ENCODE measurements around the gene HOXD8.

Gene HOXD8

DNA sequence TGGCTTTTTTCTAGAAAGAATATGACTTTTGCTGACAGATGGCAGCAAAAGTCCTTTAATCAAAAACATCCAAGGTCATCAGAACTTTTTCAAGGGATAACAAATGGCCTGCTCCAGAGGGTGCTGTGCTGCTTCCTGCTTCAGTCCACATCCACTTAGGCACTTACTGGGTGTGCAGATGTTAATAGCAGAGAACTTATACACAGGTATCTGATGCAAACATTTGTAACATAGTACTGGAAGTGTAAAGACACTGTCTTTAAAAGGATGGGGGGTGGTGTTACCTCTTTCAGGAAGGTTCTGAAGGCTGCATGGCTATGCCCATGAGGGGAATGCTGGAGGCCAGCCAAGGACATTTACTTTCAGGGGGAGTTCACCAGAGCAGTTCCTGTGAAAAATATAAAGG lies 5.5 kb downstream of the HOXD8 start:
- peak; percentile 74 for DNase-seq (ENCODE audit: low read depth)
- H3K4me3 ChIP-seq (ENCODE audit: low read length): peak overlapping the region; percentile 80
- TF ChIP-seq, protein P1, sequence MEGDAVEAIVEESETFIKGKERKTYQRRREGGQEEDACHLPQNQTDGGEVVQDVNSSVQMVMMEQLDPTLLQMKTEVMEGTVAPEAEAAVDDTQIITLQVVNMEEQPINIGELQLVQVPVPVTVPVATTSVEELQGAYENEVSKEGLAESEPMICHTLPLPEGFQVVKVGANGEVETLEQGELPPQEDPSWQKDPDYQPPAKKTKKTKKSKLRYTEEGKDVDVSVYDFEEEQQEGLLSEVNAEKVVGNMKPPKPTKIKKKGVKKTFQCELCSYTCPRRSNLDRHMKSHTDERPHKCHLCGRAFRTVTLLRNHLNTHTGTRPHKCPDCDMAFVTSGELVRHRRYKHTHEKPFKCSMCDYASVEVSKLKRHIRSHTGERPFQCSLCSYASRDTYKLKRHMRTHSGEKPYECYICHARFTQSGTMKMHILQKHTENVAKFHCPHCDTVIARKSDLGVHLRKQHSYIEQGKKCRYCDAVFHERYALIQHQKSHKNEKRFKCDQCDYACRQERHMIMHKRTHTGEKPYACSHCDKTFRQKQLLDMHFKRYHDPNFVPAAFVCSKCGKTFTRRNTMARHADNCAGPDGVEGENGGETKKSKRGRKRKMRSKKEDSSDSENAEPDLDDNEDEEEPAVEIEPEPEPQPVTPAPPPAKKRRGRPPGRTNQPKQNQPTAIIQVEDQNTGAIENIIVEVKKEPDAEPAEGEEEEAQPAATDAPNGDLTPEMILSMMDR (conservative IDR thresholded peaks at IDR 0.05; ENCODE audit: low read length): peak; percentile 36; the same call in 1 of the 2 replicates

DNA sequence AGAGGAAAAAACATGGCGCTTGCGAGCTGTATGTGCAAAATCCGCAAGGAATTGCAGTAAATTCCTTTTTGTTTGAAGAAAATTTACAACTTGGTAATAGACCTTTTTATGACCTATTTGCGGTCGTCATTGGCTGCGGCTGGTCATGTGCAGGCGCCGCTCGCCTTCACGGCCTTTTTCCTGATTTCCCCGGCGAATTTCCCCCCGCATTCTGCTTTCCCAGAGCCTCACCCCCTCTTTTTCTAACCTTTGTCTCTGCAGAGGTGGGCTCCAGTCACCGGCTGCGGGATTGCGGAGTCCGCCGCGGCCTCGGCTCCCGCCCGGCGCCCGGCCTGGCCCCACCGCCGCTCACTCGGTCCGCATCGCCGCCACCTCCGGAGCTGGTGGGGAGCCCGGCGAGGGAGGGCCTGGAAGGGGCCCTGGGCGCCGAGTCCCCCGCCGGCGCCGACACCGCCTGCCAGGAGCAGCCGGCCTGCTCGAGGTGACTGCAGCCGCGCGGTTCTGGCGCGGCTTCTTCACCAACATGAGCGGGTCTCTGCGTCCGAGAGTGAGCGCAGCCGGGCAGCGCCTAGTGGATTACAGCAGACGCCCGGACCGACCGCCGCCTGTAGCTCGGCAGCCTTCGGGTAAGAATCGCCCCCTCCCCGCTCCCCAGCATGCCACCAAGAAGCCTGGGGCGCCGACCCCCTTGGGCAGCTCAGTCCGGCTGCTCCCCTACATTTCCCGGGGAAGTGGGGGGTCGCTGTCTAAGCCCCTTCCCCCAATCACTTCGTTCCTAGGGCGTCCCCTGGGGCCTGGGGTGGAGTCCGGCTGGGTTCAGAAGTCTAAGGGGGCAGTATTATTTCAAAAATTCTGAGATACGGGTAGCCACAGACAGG lies 7.1 kb downstream of the HOXD8 start:
- H3K4me3 ChIP-seq (ENCODE audit: low read length): peak overlapping the region; percentile 80
- TF ChIP-seq, protein P1 (conservative IDR thresholded peaks at IDR 0.05; ENCODE audit: low read length): no peak
- peak; percentile 85 for DNase-seq (ENCODE audit: low read depth)

DNA sequence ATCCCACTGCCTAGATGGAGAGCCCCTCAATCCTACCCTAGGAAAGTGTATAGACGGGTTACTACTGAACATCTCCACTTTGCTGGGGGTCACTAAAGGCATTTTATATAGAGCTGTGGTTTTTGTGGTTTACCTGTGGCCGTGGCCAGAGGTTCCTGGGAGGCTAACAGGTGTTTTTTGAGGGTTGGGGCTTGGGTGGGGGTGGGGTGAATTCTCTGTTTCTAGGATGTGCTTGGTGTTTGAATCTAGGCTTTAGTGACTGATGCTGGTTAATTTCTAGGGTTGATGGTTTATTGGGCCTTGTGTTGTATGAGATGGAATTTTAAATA lies 7.7 kb downstream of the HOXD8 start:
- H3K4me3 ChIP-seq (ENCODE audit: low read length): peak overlapping the region; percentile 80
- no peak for DNase-seq (ENCODE audit: low read depth)

DNA sequence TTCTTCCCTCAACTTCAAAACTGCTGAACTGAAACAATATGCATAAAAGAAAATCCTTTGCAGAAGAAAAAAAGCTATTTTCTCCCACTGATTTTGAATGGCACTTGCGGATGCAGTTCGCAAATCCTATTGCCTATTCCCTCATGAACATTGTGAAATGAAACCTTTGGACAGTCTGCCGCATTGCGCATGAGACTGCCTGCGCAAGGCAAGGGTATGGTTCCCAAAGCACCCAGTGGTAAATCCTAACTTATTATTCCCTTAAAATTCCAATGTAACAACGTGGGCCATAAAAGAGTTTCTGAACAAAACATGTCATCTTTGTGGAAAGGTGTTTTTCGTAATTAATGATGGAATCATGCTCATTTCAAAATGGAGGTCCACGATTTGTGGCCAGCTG lies 8.4 kb downstream of the HOXD8 start:
- peak; percentile 58 for DNase-seq (ENCODE audit: low read depth)
- peak overlapping the region; percentile 80 for H3K4me3 ChIP-seq (ENCODE audit: low read length)
- TF ChIP-seq, protein P1 (conservative IDR thresholded peaks at IDR 0.05; ENCODE audit: low read length): no peak

More for the DNA sequence above, 7.7 kb downstream of the HOXD8 start:
- TF ChIP-seq, protein P1 (conservative IDR thresholded peaks at IDR 0.05; ENCODE audit: low read length): no peak

DNA sequence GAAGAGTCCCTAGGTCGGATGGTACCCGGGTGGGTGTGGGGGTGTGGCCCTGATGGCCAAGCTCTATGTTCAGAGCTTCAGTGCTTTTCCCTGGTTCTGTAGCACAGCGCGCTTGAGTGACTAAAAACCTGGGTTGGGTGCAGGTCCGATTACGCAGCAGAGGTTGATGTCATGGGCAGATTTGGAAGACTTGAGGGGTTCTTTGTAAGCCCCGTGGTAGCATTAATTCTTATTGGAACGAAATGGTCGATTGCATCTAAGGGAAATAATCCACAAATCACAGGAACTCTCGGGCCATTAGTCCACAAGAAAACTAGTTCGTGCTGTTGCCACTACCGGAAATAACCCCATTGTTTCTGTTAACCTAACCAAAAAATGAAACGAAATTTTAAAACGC lies 9.0 kb downstream of the HOXD8 start:
- TF ChIP-seq, protein P1 (conservative IDR thresholded peaks at IDR 0.05; ENCODE audit: low read length): no peak
- peak overlapping the region; percentile 80 for H3K4me3 ChIP-seq (ENCODE audit: low read length)
- DNase-seq (ENCODE audit: low read depth): peak; percentile 36

DNA sequence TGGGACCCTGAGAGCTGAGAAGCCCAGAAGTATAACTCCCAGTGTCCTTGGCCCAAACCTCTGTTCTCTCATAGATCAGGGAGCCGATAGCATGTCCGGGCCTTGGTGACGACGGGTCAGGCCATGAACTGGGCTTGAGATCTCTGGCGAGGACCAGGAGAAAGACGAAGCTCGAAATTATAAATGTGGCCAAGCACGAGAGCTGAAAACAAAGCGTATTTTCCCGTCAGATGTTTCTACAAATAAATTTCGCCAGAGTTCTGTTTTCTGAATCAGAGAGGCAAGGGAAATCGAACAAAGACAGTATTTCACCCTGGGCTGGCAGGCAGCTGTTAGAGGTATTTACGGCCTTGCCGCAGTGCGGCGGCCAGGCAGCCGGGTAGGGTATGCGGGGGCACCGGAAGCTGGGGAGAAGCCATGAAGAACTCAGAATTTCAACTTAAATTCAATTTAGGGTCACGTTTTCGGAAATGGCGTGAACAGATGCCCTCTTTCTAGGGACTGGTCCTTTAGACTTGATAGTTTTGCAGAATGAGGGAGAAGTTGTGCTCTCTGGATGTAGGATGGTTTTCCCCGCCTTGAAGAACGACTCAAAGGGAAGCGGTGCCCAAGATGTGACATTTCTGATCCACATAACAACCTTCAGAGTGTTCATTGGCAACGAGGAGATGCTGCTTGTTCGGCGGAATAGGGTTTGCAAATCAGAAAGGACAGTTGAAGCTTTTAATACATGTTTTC lies 9.6 kb downstream of the HOXD8 start:
- H3K4me3 ChIP-seq (ENCODE audit: low read length): peak overlapping the region; percentile 80
- DNase-seq (ENCODE audit: low read depth): peak; percentile 63
- TF ChIP-seq, protein P1 (conservative IDR thresholded peaks at IDR 0.05; ENCODE audit: low read length): no peak
